Activated CD4-positive, alpha-beta T cell treated with anti-CD3 and anti-CD28 coated beads for 48 hours (primary cell): Measurements from ENCODE around the gene KIAA0513.

Experiments
- DNase-seq: peaks from one replicate; pipeline ENCODE4 v3.0.0-alpha.2; 2020

KIAA0513 gene

GRCh38 chr16:85092309-85092708 is 64.7 kb downstream of the KIAA0513 start:
- no peak for DNase-seq

GRCh38 chr16:85092851-85093250 is 65.3 kb downstream of the KIAA0513 start:
- no peak for DNase-seq

- DNase-seq: no peak
Measured at GRCh38 chr16:85093705-85094104, 66.1 kb downstream of the KIAA0513 start.

- DNase-seq: no peak
Measured at GRCh38 chr16:85094176-85094805, 66.7 kb downstream of the KIAA0513 start.

- no peak for DNase-seq
Measured at GRCh38 chr16:85094812-85095211, 67.2 kb downstream of the KIAA0513 start.

- no peak for DNase-seq
Measured at GRCh38 chr16:85096921-85097320, 69.3 kb downstream of the KIAA0513 start.

- DNase-seq: no peak
Measured at GRCh38 chr16:85098565-85098964, 71.0 kb downstream of the KIAA0513 start.

GRCh38 chr16:85100265-85100664 is 72.7 kb downstream of the KIAA0513 start:
- no peak for DNase-seq

GRCh38 chr16:85101956-85102630 is 74.5 kb downstream of the KIAA0513 start:
- no peak for DNase-seq

- DNase-seq: no peak
Measured at GRCh38 chr16:85103114-85104079, 75.8 kb downstream of the KIAA0513 start.

GRCh38 chr16:85104147-85104546 is 76.6 kb downstream of the KIAA0513 start:
- no peak for DNase-seq

- DNase-seq: no peak
Measured at GRCh38 chr16:85104821-85105391, 77.3 kb downstream of the KIAA0513 start.

GRCh38 chr16:85105475-85105874 is 77.9 kb downstream of the KIAA0513 start:
- no peak for DNase-seq

- DNase-seq: no peak
Measured at GRCh38 chr16:85107083-85107482, 79.5 kb downstream of the KIAA0513 start.

- no peak for DNase-seq
Measured at GRCh38 chr16:85107532-85107931, 79.9 kb downstream of the KIAA0513 start.

GRCh38 chr16:85110105-85110504 is 82.5 kb downstream of the KIAA0513 start:
- DNase-seq: no peak

- no peak for DNase-seq
Measured at GRCh38 chr16:85111184-85111583, 83.6 kb downstream of the KIAA0513 start.

GRCh38 chr16:85112364-85112763 is 84.8 kb downstream of the KIAA0513 start, which contains the start of gene CIBAR2:
CIBAR2 (minus strand) TSS chr16:85112472; CDS start chr16:85112352, 120 bp downstream.
- DNase-seq: no peak

GRCh38 chr16:85113168-85113733 is 85.7 kb downstream of the KIAA0513 start:
- DNase-seq: no peak

GRCh38 chr16:85113913-85114312 is 86.3 kb downstream of the KIAA0513 start:
- DNase-seq: no peak

- peak; percentile 92 for DNase-seq
Measured at GRCh38 chr16:85114909-85115567, 87.4 kb downstream of the KIAA0513 start.

- no peak for DNase-seq
Measured at GRCh38 chr16:85117418-85117817, 89.8 kb downstream of the KIAA0513 start.
